GM23338 (cell line): ENCODE measurements around the gene SFXN5. TPM values are rescaled to one million over a fixed set of nuclear protein-coding genes. Genes with fewer than 3 reads are reported as not detected.

Experiments
- ATAC-seq: fragments of 200-7000 bp; cut with Tn5 transposase; 3 replicates; pipeline ENCODE4 v1.9.1; 2020
- DNase-seq: peaks from one replicate; pipeline ENCODE4 v3.0.0-alpha.2; 2015; ENCODE audit warnings: low spot score
- H2AFZ ChIP-seq: fragments of 200-600 bp; sonication (generic); 2 replicates; pipeline ENCODE4 v1.8.0; 2016; ENCODE audit warnings: antibody characterized with exemption, mild to moderate bottlenecking, moderate library complexity
- H3F3A ChIP-seq: fragments of 200-600 bp; sonication (generic); replicated peaks from 2 replicates; pipeline ENCODE4 v1.8.0; 2017; ENCODE audit warnings: antibody characterized with exemption, mixed run types, low read depth
- H3K27ac ChIP-seq: fragments of 200-600 bp; sonication (generic); 2 replicates; pipeline ENCODE4 v1.6.1; 2016; ENCODE audit warnings: low read depth
- H3K27me3 ChIP-seq: fragments of 200-600 bp; sonication (generic); 2 replicates; pipeline ENCODE4 v1.8.0; 2016; ENCODE audit warnings: mild to moderate bottlenecking, mixed run types, moderate library complexity; ENCODE audit not compliant: insufficient read depth
- H3K36me3 ChIP-seq: fragments of 200-600 bp; sonication (generic); 2 replicates; pipeline ENCODE4 v1.8.0; 2016; ENCODE audit warnings: mild to moderate bottlenecking; ENCODE audit not compliant: insufficient read depth
- H3K4me1 ChIP-seq: fragments of 200-600 bp; sonication (generic); 2 replicates; pipeline ENCODE4 v1.8.0; 2016; ENCODE audit warnings: mild to moderate bottlenecking, moderate library complexity; ENCODE audit not compliant: insufficient read depth
- H3K4me2 ChIP-seq: fragments of 200-600 bp; sonication (generic); 2 replicates; pipeline ENCODE4 v1.7.1; 2017; ENCODE audit warnings: mixed run types
- H3K4me3 ChIP-seq: fragments of 200-600 bp; sonication (generic); 2 replicates; pipeline ENCODE4 v1.6.1; 2016; ENCODE audit warnings: mixed run types
- H3K79me2 ChIP-seq: fragments of 200-600 bp; sonication (generic); replicated peaks from 2 replicates; pipeline ENCODE4 v1.8.0; 2017; ENCODE audit warnings: mild to moderate bottlenecking; ENCODE audit not compliant: insufficient read depth
- H3K9me2 ChIP-seq: fragments of 200-600 bp; sonication (generic); 2 replicates; pipeline ENCODE4 v1.8.0; 2017; ENCODE audit not compliant: insufficient read depth
- H4K20me1 ChIP-seq: fragments of 200-600 bp; sonication (generic); replicated peaks from 2 replicates; pipeline ENCODE4 v1.8.0; 2017; ENCODE audit warnings: mild to moderate bottlenecking; ENCODE audit not compliant: insufficient read depth
- H3K27ac Mint-ChIP-seq: 2 replicates; pipeline ENCODE4 v1.8.0; 2020; ENCODE audit warnings: inconsistent platforms, mild to moderate bottlenecking, moderate library complexity, mixed read lengths
- H3K27me3 Mint-ChIP-seq: 3 replicates; pipeline ENCODE4 v1.8.0; 2022; ENCODE audit warnings: low read depth, mild to moderate bottlenecking, moderate library complexity, mixed read lengths, inconsistent platforms; ENCODE audit not compliant: insufficient read depth, poor library complexity
- H3K36me3 Mint-ChIP-seq: 3 replicates; pipeline ENCODE4 v1.8.0; 2021; ENCODE audit warnings: low read depth, mild to moderate bottlenecking, inconsistent platforms, moderate library complexity, mixed read lengths
- H3K4me1 Mint-ChIP-seq: 3 replicates; pipeline ENCODE4 v1.8.0; 2020; ENCODE audit warnings: mild to moderate bottlenecking, inconsistent platforms, mixed read lengths
- H3K4me3 Mint-ChIP-seq: 3 replicates; pipeline ENCODE4 v1.8.0; 2021; ENCODE audit warnings: moderate library complexity, mild to moderate bottlenecking, inconsistent platforms, mixed read lengths
- H3K9me3 Mint-ChIP-seq: 3 replicates; pipeline ENCODE4 v1.8.0; 2020; ENCODE audit warnings: moderate library complexity, mild to moderate bottlenecking, inconsistent platforms, mixed read lengths
- CREB1 ChIP-seq: fragments of 250-450 bp; sonication (Bioruptor Pico); IDR thresholded peaks from 2 replicates; pipeline ENCODE4 v1.5.0; 2020; ENCODE audit warnings: low read depth, mild to moderate bottlenecking, moderate library complexity
- CTCF ChIP-seq, 2 experiments: fragments of 200-600 bp in 1 of 2; sonication (generic) in 1 of 2; conservative IDR thresholded peaks; 2 replicates each; pipeline versions ENCODE4 v1.5.1 to v1.6.1; 2016 to 2017; ENCODE audit warnings: antibody characterized with exemption in 2 of 2, low read depth in 2 of 2, mild to moderate bottlenecking in 2 of 2, moderate library complexity in 1 of 2
- ETS1 ChIP-seq: IDR thresholded peaks from 2 replicates; pipeline ENCODE4 v1.6.1; 2016; ENCODE audit warnings: antibody characterized with exemption
- EZH2 ChIP-seq: fragments of 200-600 bp; sonication (generic); IDR thresholded peaks from one replicate; pipeline ENCODE4 v1.8.0; 2017; ENCODE audit warnings: antibody characterized with exemption, mild to moderate bottlenecking, low read depth; ENCODE audit not compliant: unreplicated experiment
- EZH2phosphoT487 ChIP-seq: fragments of 200-600 bp; sonication (generic); IDR thresholded peaks from one replicate; pipeline ENCODE4 v1.8.1; 2018; ENCODE audit warnings: antibody characterized with exemption; ENCODE audit not compliant: unreplicated experiment
- JUNB ChIP-seq: IDR thresholded peaks from one replicate; pipeline ENCODE4 v1.6.1; 2016; ENCODE audit warnings: antibody characterized with exemption; ENCODE audit not compliant: unreplicated experiment
- NANOG ChIP-seq: IDR thresholded peaks from 2 replicates; pipeline ENCODE4 v1.6.1; 2016; ENCODE audit warnings: antibody characterized with exemption, borderline replicate concordance
- POLR2AphosphoS5 ChIP-seq: IDR thresholded peaks from 2 replicates; pipeline ENCODE4 v1.6.1; 2016; ENCODE audit warnings: antibody characterized with exemption, low read depth
- REST ChIP-seq: IDR thresholded peaks from one replicate; pipeline ENCODE4 v1.6.1; 2018; ENCODE audit warnings: antibody characterized with exemption; ENCODE audit not compliant: unreplicated experiment
- STAT1 ChIP-seq: IDR thresholded peaks from one replicate; pipeline ENCODE4 v1.6.1; 2016; ENCODE audit warnings: antibody characterized with exemption; ENCODE audit not compliant: unreplicated experiment
- ZNF114 ChIP-seq: fragments of 250-450 bp; sonication (Bioruptor Pico); IDR thresholded peaks from 2 replicates; pipeline ENCODE4 v1.5.0; 2020; ENCODE audit warnings: mild to moderate bottlenecking, moderate library complexity
- ZNF331 ChIP-seq: fragments of 250-450 bp; sonication (Bioruptor Pico); IDR thresholded peaks from 2 replicates; pipeline ENCODE4 v1.5.0; 2020; ENCODE audit warnings: low read depth, mild to moderate bottlenecking, moderate library complexity
- ZNF462 ChIP-seq: fragments of 250-450 bp; sonication (Bioruptor Pico); IDR thresholded peaks from 2 replicates; pipeline ENCODE4 v1.5.0; 2020; ENCODE audit warnings: mild to moderate bottlenecking, moderate library complexity
- polyA plus RNA-seq: library from polyadenylated mRNA; unstranded; fragments of >200 nt; fragmentation: Nextera tagmentation; extraction: Ambion mirVana; gene quantifications from 2 replicates; pipeline ENCODE4 v1.2.1, GENCODE V29; 2016
- total RNA-seq: library from RNA; depleted of rRNA; stranded (reverse); fragments of >200 nt; shearing (Covaris generic); gene quantifications from 2 replicates; pipeline ENCODE4 v1.2.3, GENCODE V29; 2014

Gene SFXN5
- total and polyA plus RNA-seq, 2 experiments from 2014 or later, result 23.6 to 25.8 TPM

- peaks cover 20% of the 10 kb centered on the region; the same call in 1 of the 2 replicates for H4K20me1 ChIP-seq
- no peak for ATAC-seq
- Mint-ChIP-seq H3K27ac (no peak overlapping the region), H3K9me3 (no peaks in the 10 kb centered on the region), H3K36me3 (peaks cover 9% of the 10 kb centered on the region), H3K27me3 (peaks cover 23% of the 10 kb centered on the region), H3K4me3 (no peak overlapping the region; the same call in 2 of the 3 replicates), H3K4me1 (peaks cover 38% of the 10 kb centered on the region)
- no peaks in the 10 kb centered on the region for H3K9me2 ChIP-seq
- peaks cover 72% of the 10 kb centered on the region for H3K79me2 ChIP-seq
- no peak for DNase-seq
- TF ChIP-seq ZNF331 (CRISPR knock-in tag) (no peak), JUNB (no peak), ZNF462 (no peak), EZH2phosphoT487 (no peak), EZH2 (no peak), CREB1 (CRISPR knock-in tag) (no peak), REST (no peak), CTCF (conservative IDR thresholded peaks at IDR 0.05; ENCODE audit: low read depth in 2 of 2) (no peak), ETS1 (no peak), NANOG (no peak), STAT1 (no peak), POLR2AphosphoS5 (no peak), ZNF114 (no peak)
- no peaks in the 10 kb centered on the region for H3K27me3 ChIP-seq
- H3K36me3 ChIP-seq, result no peaks in the 10 kb centered on the region
- H3K4me2 ChIP-seq, result no peak overlapping the region
- H3K4me1 ChIP-seq, result peaks cover 29% of the 10 kb centered on the region
- H3K27ac ChIP-seq, result no peak overlapping the region
- no peak overlapping the region for H3K4me3 ChIP-seq
- no peak overlapping the region for H2AFZ ChIP-seq
- H3F3A ChIP-seq, result 0 out of 2 replicates have a peak, but pooled peaks cover 4% of the 10 kb centered on the region
These were observed 3.4 kb downstream of the SFXN5 start for GRCh38 chr2:73068147-73068546.
